Purkinje cell (primary cell): ENCODE measurements around the gene FGF23. TPM values are rescaled to one million over a fixed set of nuclear protein-coding genes. Genes with fewer than 3 reads are reported as not detected.

Experiments
- polyA plus RNA-seq: library from polyadenylated mRNA; unstranded; fragments of >200 nt; fragmentation: Nextera tagmentation; gene quantifications from 2 replicates; pipeline ENCODE4 v1.2.1, GENCODE V29; 2014

The FGF23 gene
- polyA plus RNA-seq = not detected in 2 replicates

GRCh38 chr12:4379405-4379804 lies at the start of gene FGF23:
TSS of gene FGF23 (minus strand) at chr12:4379712. CDS start at chr12:4379582, 130 bp downstream.

GRCh38 chr12:4320853-4321701 lies 58.4 kb downstream of the FGF23 start, which contains the start of gene TIGAR:
TSS of gene TIGAR (plus strand) at chr12:4321213. CDS start at chr12:4321272, 59 bp downstream.

Other genes with a start within 250 kb of the FGF23 start
- 98.9 and 110 TPM in 2 replicates for gene CCND2, start 106.0 kb downstream of the FGF23 start, polyA plus RNA-seq
- gene TIGAR, start 58.5 kb downstream of the FGF23 start, polyA plus RNA-seq = 14.5 and 38.7 TPM in 2 replicates
- gene FGF6, start 66.1 kb upstream of the FGF23 start, polyA plus RNA-seq = 1.4 TPM in 1 of 2 replicates, not detected in the other
- 1.8 and 6.7 TPM in 2 replicates for gene RAD51AP1, start 159.2 kb upstream of the FGF23 start, polyA plus RNA-seq
- gene DYRK4, start 182.5 kb upstream of the FGF23 start, polyA plus RNA-seq = 5.5 and 19.3 TPM in 2 replicates